ENCODE measurements around the gene DISC1.

DISC1 gene

GRCh38 chr1:231983588-231984193 is 357.1 kb downstream of the DISC1 start:
- peak; percentile 8; the same call in 1 of the 2 replicates for TF ChIP-seq CTCF (IDR thresholded peaks at IDR 0.05; ENCODE audit: control insufficient read depth, extremely low read depth, insufficient read depth)
- no peak for DNase-seq (ENCODE audit: low read depth)
- no peak overlapping the region for H3K4me3 ChIP-seq (ENCODE audit: low read depth, low read length)

- no peak for TF ChIP-seq CTCF (IDR thresholded peaks at IDR 0.05; ENCODE audit: control insufficient read depth, extremely low read depth, insufficient read depth)
- no peak for DNase-seq (ENCODE audit: low read depth)
- no peak overlapping the region for H3K4me3 ChIP-seq (ENCODE audit: low read depth, low read length)
Measured at GRCh38 chr1:231985296-231986023, 358.9 kb downstream of the DISC1 start.

GRCh38 chr1:231986631-231987336 is 360.2 kb downstream of the DISC1 start:
- H3K4me3 ChIP-seq (ENCODE audit: low read depth, low read length): no peak overlapping the region
- TF ChIP-seq CTCF (IDR thresholded peaks at IDR 0.05; ENCODE audit: control insufficient read depth, extremely low read depth, insufficient read depth): no peak
- DNase-seq (ENCODE audit: low read depth): no peak

GRCh38 chr1:231990388-231990787 is 363.8 kb downstream of the DISC1 start:
- H3K4me3 ChIP-seq (ENCODE audit: low read depth, low read length): no peak overlapping the region
- no peak for TF ChIP-seq CTCF (IDR thresholded peaks at IDR 0.05; ENCODE audit: control insufficient read depth, extremely low read depth, insufficient read depth)
- DNase-seq (ENCODE audit: low read depth): no peak

GRCh38 chr1:231991231-231991630 is 364.6 kb downstream of the DISC1 start:
- DNase-seq (ENCODE audit: low read depth): no peak

GRCh38 chr1:231993968-231994455 is 367.4 kb downstream of the DISC1 start:
- DNase-seq (ENCODE audit: low read depth): no peak
- no peak for TF ChIP-seq CTCF (IDR thresholded peaks at IDR 0.05; ENCODE audit: control insufficient read depth, extremely low read depth, insufficient read depth)
- H3K4me3 ChIP-seq (ENCODE audit: low read depth, low read length): no peak overlapping the region

More at GRCh38 chr1:231991231-231991630, 364.6 kb downstream of the DISC1 start:
- no peak overlapping the region for H3K4me3 ChIP-seq (ENCODE audit: low read depth, low read length)
- TF ChIP-seq CTCF (IDR thresholded peaks at IDR 0.05; ENCODE audit: control insufficient read depth, extremely low read depth, insufficient read depth): no peak
